Measurements from ENCODE around the gene TNRC6B. TPM values are rescaled to one million over a fixed set of nuclear protein-coding genes. Genes with fewer than 3 reads are reported as not detected.

The TNRC6B gene
- total RNA-seq, 1 experiment from 2014 or later: 62.7 TPM

- Histone ChIP-seq H3K27ac (peak overlapping the region; percentile 33; the same call in 1 of the 2 replicates), H3K4me1 (replicated peaks; ENCODE audit: insufficient read depth) (peaks cover 11% of the 10 kb centered on the region; the same call in 1 of the 2 replicates), H3K27me3 (ENCODE audit: insufficient read depth, low read depth) (no peaks in the 10 kb centered on the region), H3K4me3 (no peak overlapping the region), H2AFZ (no peak overlapping the region), H3K9me2 (ENCODE audit: insufficient read depth) (no peaks in the 10 kb centered on the region), H3K9me3 (ENCODE audit: insufficient read depth, low read depth) (no peaks in the 10 kb centered on the region), H3F3A (ENCODE audit: insufficient read depth, low read depth) (peaks cover 51% of the 10 kb centered on the region), H4K20me1 (ENCODE audit: insufficient read depth) (no peaks in the 10 kb centered on the region), H3K79me2 (ENCODE audit: low read depth) (peaks cover 24% of the 10 kb centered on the region), H3K36me3 (ENCODE audit: low read depth) (peaks cover 28% of the 10 kb centered on the region), H3K4me2 (no peak overlapping the region)
- TF ChIP-seq CTCF (conservative IDR thresholded peaks at IDR 0.05) (no peak), EZH2 (IDR thresholded peaks at IDR 0.05; ENCODE audit: low read depth) (no peak)
- DNase-seq: peak in 1 of 2 experiments; percentile 70
- intact Hi-C loops (cut with micrococcal nuclease; ENCODE audit: unreplicated experiment): no loop called here
- BruUV-seq (replicated peaks): no TSS peak
- POLR2A ChIA-PET (ENCODE audit: unreplicated experiment): no interaction called here
- CTCF ChIA-PET: no interaction called here
Measured at GRCh38 chr22:40368836-40369235, 191.1 kb downstream of the TNRC6B start.

- peaks cover 11% of the 10 kb centered on the region; the same call in 1 of the 2 replicates for H3K4me1 ChIP-seq (replicated peaks; ENCODE audit: insufficient read depth)
- intact Hi-C loops (cut with micrococcal nuclease; ENCODE audit: unreplicated experiment): loop anchor here (5.0 kb wide), 1 partner anchor 278 kb away; no protein-coding TSS in a partner anchor
- TF ChIP-seq EZH2 (IDR thresholded peaks at IDR 0.05; ENCODE audit: low read depth) (no peak), CTCF (conservative IDR thresholded peaks at IDR 0.05) (no peak)
- peaks cover 12% of the 10 kb centered on the region for H3F3A ChIP-seq (ENCODE audit: insufficient read depth, low read depth)
- BruUV-seq (replicated peaks): no TSS peak
- ChIA-PET POLR2A (ENCODE audit: unreplicated experiment) (no interaction called here), CTCF (no interaction called here)
- H3K4me3 ChIP-seq: no peak overlapping the region
- no peak overlapping the region for H3K4me2 ChIP-seq
- no peaks in the 10 kb centered on the region for H4K20me1 ChIP-seq (ENCODE audit: insufficient read depth)
- no peak overlapping the region for H3K27ac ChIP-seq
- DNase-seq: no peak
- no peaks in the 10 kb centered on the region for H3K36me3 ChIP-seq (ENCODE audit: low read depth)
- H2AFZ ChIP-seq: no peak overlapping the region
- H3K9me2 ChIP-seq (ENCODE audit: insufficient read depth): no peaks in the 10 kb centered on the region
- no peaks in the 10 kb centered on the region for H3K9me3 ChIP-seq (ENCODE audit: insufficient read depth, low read depth)
- no peaks in the 10 kb centered on the region for H3K27me3 ChIP-seq (ENCODE audit: insufficient read depth, low read depth)
- H3K79me2 ChIP-seq (ENCODE audit: low read depth): peaks cover 40% of the 10 kb centered on the region
Measured at GRCh38 chr22:40374567-40374966, 196.8 kb downstream of the TNRC6B start.

GRCh38 chr22:40376149-40376548 is 198.4 kb downstream of the TNRC6B start:
- H3K79me2 ChIP-seq (ENCODE audit: low read depth): peaks cover 43% of the 10 kb centered on the region

More at GRCh38 chr22:40376149-40376548, 198.4 kb downstream of the TNRC6B start:
- CTCF ChIA-PET: interaction anchor here (1.0 kb wide), 1 partner anchor 15 kb away, joined by 4 read pairs; no protein-coding TSS in a partner anchor
- no peak overlapping the region for H2AFZ ChIP-seq
- H3F3A ChIP-seq (ENCODE audit: insufficient read depth, low read depth): peaks cover 5% of the 10 kb centered on the region; the same call in 1 of the 2 replicates
- H3K27me3 ChIP-seq (ENCODE audit: insufficient read depth, low read depth): no peaks in the 10 kb centered on the region
- no peaks in the 10 kb centered on the region for H3K9me2 ChIP-seq (ENCODE audit: insufficient read depth)
- POLR2A ChIA-PET (ENCODE audit: unreplicated experiment): interaction anchor here (0.7 kb wide), 1 partner anchor 575 kb away, joined by 6 read pairs; no protein-coding TSS in a partner anchor
- no peak overlapping the region for H3K4me3 ChIP-seq
- H3K27ac ChIP-seq: no peak overlapping the region
- no peak for TF ChIP-seq EZH2 (IDR thresholded peaks at IDR 0.05; ENCODE audit: low read depth)
- no peak for TF ChIP-seq CTCF (conservative IDR thresholded peaks at IDR 0.05)
- no peaks in the 10 kb centered on the region for H3K9me3 ChIP-seq (ENCODE audit: insufficient read depth, low read depth)
- intact Hi-C loops (cut with micrococcal nuclease; ENCODE audit: unreplicated experiment): no loop called here
- H3K36me3 ChIP-seq (ENCODE audit: low read depth): no peaks in the 10 kb centered on the region
- H3K4me1 ChIP-seq (replicated peaks; ENCODE audit: insufficient read depth): peaks cover 11% of the 10 kb centered on the region; the same call in 1 of the 2 replicates
- no TSS peak for BruUV-seq (replicated peaks)
- no peak overlapping the region for H3K4me2 ChIP-seq
- no peak for DNase-seq
- H4K20me1 ChIP-seq (ENCODE audit: insufficient read depth): peaks cover 3% of the 10 kb centered on the region; the same call in 1 of the 2 replicates

Measured in PC-9 (cell line).